Uterus (tissue), 2 donors: ENCODE data around the gene KCNQ1OT1.

ENCODE experiments used
- CTCF ChIP-seq, 4 experiments: fragments of 200-600 bp in 2 of 4; fragments of 450-650 bp in 2 of 4; sonication (generic) in 2 of 4; IDR thresholded peaks; one replicate each; pipeline ENCODE4 v1.5.1; 2016 to 2019; ENCODE audit warnings: antibody characterized with exemption in 4 of 4, mild to moderate bottlenecking in 2 of 4, moderate library complexity in 1 of 4
- POLR2A ChIP-seq, 2 donors: fragments of 450-650 bp; IDR thresholded peaks; one replicate each; pipeline ENCODE4 v1.6.1; 2016; ENCODE audit warnings: antibody characterized with exemption in 2 of 2, mild to moderate bottlenecking in 1 of 2, moderate library complexity in 1 of 2

- no peak for TF ChIP-seq CTCF (IDR thresholded peaks at IDR 0.05)
- no peak for TF ChIP-seq POLR2A (IDR thresholded peaks at IDR 0.05)
Observed at GRCh38 chr11:2573240-2574042, 126.4 kb downstream of the KCNQ1OT1 start.
